ENCODE measurements around the gene DDX42. TPM values are rescaled to one million over a fixed set of nuclear protein-coding genes. Genes with fewer than 3 reads are reported as not detected.
A peak's percentile ranks its signal among the peaks of the same experiment; 100 is the strongest.

Gene DDX42
- total RNA-seq, 1 donor from 2014 or later, result 110 TPM

GRCh38 chr17:63832014-63832413, 58.0 kb downstream of the DDX42 start:
- Mint-ChIP-seq H3K4me1 (ENCODE audit: unreplicated experiment) (peaks cover 31% of the 10 kb centered on the region), H3K36me3 (ENCODE audit: low read depth, unreplicated experiment) (peaks cover 60% of the 10 kb centered on the region), H3K27ac (ENCODE audit: unreplicated experiment) (no peak overlapping the region), H3K4me3 (ENCODE audit: unreplicated experiment) (peak overlapping the region; percentile 18), H3K27me3 (ENCODE audit: unreplicated experiment) (peaks cover 21% of the 10 kb centered on the region), H3K9me3 (ENCODE audit: unreplicated experiment) (no peaks in the 10 kb centered on the region)
- TF ChIP-seq CTCF (IDR thresholded peaks at IDR 0.05; ENCODE audit: unreplicated experiment), result no peak
- DNase-seq (ENCODE audit: low spot score), result no peak

- Mint-ChIP-seq H3K27me3 (ENCODE audit: unreplicated experiment) (peaks cover 20% of the 10 kb centered on the region), H3K36me3 (ENCODE audit: low read depth, unreplicated experiment) (peaks cover 58% of the 10 kb centered on the region), H3K4me1 (ENCODE audit: unreplicated experiment) (peaks cover 29% of the 10 kb centered on the region), H3K27ac (ENCODE audit: unreplicated experiment) (no peak overlapping the region), H3K9me3 (ENCODE audit: unreplicated experiment) (no peaks in the 10 kb centered on the region), H3K4me3 (ENCODE audit: unreplicated experiment) (no peak overlapping the region)
- peak; percentile 19 for TF ChIP-seq CTCF (IDR thresholded peaks at IDR 0.05; ENCODE audit: unreplicated experiment)
- DNase-seq (ENCODE audit: low spot score), result no peak
Measured at GRCh38 chr17:63832455-63832854, 58.5 kb downstream of the DDX42 start.

GRCh38 chr17:63833026-63833740, 59.2 kb downstream of the DDX42 start:
- no peaks in the 10 kb centered on the region for H3K9me3 Mint-ChIP-seq (ENCODE audit: unreplicated experiment)
- no peak for DNase-seq (ENCODE audit: low spot score)
- no peak overlapping the region for H3K4me3 Mint-ChIP-seq (ENCODE audit: unreplicated experiment)
- no peak for TF ChIP-seq CTCF (IDR thresholded peaks at IDR 0.05; ENCODE audit: unreplicated experiment)
- H3K4me1 Mint-ChIP-seq (ENCODE audit: unreplicated experiment), result peaks cover 26% of the 10 kb centered on the region
- no peak overlapping the region for H3K27ac Mint-ChIP-seq (ENCODE audit: unreplicated experiment)
- peaks cover 19% of the 10 kb centered on the region for H3K27me3 Mint-ChIP-seq (ENCODE audit: unreplicated experiment)
- peaks cover 56% of the 10 kb centered on the region for H3K36me3 Mint-ChIP-seq (ENCODE audit: low read depth, unreplicated experiment)

- Mint-ChIP-seq H3K27ac (ENCODE audit: unreplicated experiment) (no peak overlapping the region), H3K4me3 (ENCODE audit: unreplicated experiment) (no peak overlapping the region), H3K9me3 (ENCODE audit: unreplicated experiment) (no peaks in the 10 kb centered on the region), H3K4me1 (ENCODE audit: unreplicated experiment) (peaks cover 25% of the 10 kb centered on the region), H3K27me3 (ENCODE audit: unreplicated experiment) (peaks cover 17% of the 10 kb centered on the region), H3K36me3 (ENCODE audit: low read depth, unreplicated experiment) (peaks cover 53% of the 10 kb centered on the region)
- no peak for DNase-seq (ENCODE audit: low spot score)
- no peak for TF ChIP-seq CTCF (IDR thresholded peaks at IDR 0.05; ENCODE audit: unreplicated experiment)
Measured at GRCh38 chr17:63833741-63834373, 59.9 kb downstream of the DDX42 start.

Measured in endothelial cell (in vitro differentiated cells).